ENCODE data around the gene LRRTM1.
A peak's percentile ranks its signal among the peaks of the same experiment; 100 is the strongest.

LRRTM1 gene, protein sequence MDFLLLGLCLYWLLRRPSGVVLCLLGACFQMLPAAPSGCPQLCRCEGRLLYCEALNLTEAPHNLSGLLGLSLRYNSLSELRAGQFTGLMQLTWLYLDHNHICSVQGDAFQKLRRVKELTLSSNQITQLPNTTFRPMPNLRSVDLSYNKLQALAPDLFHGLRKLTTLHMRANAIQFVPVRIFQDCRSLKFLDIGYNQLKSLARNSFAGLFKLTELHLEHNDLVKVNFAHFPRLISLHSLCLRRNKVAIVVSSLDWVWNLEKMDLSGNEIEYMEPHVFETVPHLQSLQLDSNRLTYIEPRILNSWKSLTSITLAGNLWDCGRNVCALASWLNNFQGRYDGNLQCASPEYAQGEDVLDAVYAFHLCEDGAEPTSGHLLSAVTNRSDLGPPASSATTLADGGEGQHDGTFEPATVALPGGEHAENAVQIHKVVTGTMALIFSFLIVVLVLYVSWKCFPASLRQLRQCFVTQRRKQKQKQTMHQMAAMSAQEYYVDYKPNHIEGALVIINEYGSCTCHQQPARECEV

DNA sequence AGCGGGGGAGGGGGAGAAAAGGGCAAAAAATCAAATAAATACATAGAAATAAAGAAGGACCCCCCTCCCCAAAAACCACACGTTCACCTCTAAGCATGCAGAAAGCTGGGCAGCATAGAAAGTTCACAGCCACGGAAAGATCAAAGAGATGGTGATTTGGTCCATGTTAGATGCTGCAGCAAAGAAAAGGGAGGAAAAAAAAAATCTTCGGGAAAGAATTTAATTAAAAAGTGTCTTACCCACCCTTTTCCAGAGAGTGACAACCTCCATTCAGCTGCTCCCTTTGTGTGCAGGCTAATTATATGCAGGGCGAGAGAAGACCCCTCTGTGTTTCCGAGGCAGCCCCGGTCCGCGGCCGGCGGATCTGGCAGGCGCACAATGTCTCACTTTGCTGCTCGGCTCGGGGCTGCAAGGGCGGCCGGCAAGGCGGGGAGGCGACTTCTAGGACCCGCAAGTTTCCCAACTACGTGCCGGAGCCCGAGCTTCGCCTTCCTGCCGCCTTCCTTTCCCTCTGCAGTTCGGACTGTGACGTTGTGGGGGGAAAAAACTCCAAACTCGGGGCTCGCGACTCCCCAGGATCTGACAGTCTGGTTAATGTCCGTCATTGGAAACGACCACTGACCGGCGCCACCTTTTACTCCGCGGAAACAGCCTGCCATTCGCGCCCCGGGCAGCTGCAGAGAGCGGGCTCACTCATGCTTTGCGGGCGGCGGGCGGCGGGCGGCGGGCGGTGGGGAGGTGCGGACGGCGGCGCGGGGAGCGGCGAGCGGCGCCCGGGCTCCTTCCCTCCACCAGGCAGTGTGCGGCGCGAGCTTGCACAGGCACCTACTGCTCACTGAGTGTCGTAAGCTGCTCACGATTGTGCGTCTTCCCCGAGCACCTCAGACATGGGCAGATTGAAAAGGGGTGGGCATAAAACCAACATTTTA, at the start of gene LRRTM1:
Gene LRRTM1 (minus strand): TSS at position 844 of the 929 bp plus-strand sequence. CDS start 933 bp downstream, outside the sequence.
- H3K4me3 ChIP-seq = peak within 1 kb of the TSS in 1 of 7 experiments; percentile 14

DNA sequence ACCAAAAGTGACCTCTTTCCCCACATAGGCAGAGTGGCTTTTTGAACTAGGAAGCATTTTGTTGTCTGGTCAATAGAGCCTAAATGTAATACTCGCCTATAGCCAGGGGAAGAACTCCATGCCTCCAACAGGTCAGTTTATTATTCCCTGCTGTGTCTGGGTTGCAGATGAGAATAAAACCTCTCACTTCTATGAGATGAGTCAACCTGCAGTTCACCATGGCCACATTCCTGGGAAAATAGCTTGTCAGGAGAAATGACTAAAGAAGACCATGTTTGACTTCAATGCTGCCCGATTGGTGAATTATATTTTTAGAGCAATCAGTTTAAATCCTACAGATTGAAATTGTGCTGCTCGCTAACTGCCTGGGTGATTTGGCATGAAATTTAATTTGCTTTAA, 46.7 kb upstream of the LRRTM1 start:
- H3K4me3 ChIP-seq = no peak overlapping the region
- H3K27ac ChIP-seq = no peak overlapping the region

More for the DNA sequence above, at the start of gene LRRTM1:
- H3K27ac ChIP-seq = no peak within 1 kb of the TSS

DNA sequence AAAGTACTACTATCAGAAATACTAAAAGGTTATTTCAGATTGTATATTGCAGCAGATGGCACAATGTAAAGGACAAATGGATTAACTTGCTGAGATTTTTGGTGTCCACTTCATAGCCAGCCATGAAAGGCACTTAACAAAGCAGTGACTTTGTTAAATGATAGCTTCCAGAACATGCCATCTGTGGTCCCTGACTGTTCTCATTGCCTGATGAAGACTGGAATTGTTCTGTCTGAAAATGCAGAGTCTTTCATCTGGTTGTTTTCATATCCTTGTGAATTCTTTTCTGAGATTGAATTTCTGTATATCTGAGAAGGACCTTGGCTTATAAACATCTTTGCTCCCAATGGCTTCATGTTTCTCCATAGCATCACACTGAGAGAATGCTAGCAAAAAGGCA, 44.4 kb upstream of the LRRTM1 start:
- Histone ChIP-seq H3K4me3 (no peak overlapping the region), H3K27ac (no peak overlapping the region)

DNA sequence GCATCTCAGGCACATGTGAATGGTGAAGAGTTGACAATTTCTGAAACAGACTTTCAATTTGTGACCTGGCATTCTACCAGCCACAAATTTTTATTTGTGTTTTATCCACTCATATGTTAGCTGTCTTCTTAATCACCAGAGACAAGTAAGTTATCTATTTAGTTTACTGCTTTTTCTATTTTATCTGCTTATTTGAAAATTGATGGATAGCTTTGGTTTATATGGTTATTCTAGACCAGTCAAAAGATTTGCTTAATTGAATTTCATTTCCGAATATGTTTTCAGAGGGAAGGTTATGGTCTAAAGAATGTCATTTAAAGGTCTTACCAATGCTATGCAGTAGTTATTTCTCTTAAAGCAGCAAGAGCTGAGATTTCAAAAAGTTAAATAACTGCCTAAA, 43.5 kb upstream of the LRRTM1 start:
- Histone ChIP-seq H3K27ac (no peak overlapping the region), H3K4me3 (no peak overlapping the region)

DNA sequence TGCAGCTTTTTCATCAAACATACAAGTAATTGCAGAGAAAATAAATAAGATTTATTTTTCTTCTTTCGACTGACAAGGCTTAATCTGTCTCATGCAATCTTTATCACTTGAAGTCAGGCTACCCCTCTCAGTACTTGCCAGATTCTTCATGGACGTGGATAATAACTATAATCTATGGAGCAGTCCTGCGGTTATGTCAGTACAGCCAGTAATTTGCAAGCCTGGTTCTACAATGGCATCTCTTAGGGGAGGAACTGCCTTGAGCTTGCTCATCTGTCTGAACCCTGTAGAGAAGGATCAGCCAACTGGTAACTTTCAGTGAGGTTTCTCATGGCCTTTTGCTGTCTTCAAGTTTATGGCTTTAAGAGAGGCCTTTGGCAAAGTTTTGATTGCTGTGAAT, 35.5 kb upstream of the LRRTM1 start:
- Histone ChIP-seq H3K27ac (no peak overlapping the region), H3K4me3 (no peak overlapping the region)

DNA sequence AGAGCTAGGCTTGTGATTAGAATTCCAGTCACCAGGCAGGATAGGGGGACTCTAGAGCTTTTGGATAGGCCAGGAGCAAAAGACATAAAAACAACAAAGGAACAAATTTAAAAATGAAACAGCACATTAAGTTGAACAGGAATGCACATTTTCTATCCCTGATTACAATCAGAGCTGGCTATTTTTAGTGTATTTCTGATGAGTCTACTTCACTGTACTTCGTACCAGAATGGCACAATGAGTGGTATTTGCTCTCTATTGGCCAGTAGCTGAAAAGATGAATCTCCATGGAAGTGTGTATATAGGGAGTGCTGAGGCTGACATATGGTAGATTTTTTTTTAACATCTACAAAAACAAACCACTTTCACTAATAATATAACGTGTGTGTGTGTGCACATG, 34.2 kb upstream of the LRRTM1 start:
- Histone ChIP-seq H3K4me3 (no peak overlapping the region), H3K27ac (no peak overlapping the region)

DNA sequence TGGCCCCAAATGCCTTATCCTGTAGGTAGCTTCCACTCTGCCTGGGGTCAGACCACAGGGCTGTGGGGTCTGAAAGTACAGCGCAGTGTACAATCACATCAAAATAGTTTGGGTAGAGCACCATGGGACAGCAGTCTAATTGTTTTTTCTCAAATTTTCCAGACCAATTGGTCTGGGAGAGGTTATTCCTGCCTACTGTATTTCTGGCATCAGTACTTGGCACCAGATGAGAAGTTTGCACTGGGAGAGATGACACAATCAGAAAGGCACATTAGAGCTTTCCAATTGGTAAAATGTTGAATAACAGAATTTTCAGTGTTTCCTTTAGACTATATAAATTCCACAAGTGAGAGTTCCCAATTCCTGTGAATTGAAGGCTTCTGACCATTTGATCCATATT, 30.9 kb upstream of the LRRTM1 start:
- no peak overlapping the region for H3K27ac ChIP-seq
- no peak overlapping the region for H3K4me3 ChIP-seq

DNA sequence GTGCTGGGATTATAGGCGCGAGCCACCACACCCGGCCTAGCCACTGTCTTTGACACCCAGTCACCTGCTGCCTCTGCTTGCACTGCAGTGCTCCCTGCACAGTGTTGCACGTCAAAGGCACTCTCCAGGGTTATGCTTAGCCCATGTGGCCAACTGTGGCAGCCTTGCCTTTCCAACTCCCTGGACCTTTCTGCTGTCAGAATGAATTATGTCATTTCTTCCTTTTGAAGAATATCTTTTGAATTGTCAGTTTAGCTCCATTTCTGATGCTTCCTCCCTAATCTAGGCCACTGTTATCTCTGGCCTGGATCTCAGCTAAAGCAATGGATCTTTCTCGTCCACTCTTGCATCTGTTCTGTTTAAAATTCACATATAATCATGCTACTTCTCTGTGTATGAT, 29.3 kb upstream of the LRRTM1 start:
- H3K27ac ChIP-seq = no peak overlapping the region
- no peak overlapping the region for H3K4me3 ChIP-seq

DNA sequence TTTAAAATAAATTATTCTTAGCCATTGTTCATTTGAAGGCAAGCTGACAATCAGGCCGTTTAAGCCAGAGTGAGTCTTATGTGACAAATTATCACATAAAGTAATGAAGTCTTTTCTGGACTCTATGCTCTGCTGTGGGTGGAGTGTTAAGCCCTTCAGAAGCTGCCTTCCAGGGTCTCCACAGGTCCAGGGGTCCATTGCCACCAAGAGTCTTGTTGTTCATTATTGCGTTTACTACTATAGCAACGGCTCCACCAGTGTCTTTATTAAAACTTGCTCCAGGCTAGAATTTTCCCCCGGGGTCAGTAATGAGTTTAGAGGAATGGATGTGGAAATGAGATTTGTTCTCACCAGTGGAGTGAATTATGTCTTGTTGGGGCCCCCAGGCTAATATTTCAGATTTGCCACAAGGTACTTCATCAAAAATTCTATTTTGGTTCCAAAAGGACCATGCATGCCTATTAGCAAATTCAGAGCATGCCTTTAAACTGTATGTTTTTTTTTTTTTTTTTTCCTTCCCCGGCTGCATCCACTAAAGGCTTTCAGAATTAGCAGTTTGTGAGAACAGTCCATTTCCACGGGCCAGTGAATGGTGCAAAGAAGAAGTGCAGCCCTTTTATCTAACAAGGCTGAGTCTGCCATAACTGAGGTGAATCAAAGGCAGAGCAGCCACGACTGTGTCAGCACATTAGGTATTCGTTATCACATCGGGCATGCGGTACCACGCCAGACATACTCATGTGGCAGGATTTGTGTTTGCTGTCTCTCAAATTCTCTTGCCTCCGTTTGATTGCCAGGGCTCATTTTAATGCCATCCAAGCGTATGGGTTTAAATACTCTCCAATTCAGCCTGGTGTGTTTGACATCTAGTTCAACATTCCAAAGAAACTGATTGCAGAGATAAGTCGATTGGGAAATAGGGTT, 26.2 kb upstream of the LRRTM1 start:
- Histone ChIP-seq H3K27ac (no peak overlapping the region), H3K4me3 (no peak overlapping the region)

DNA sequence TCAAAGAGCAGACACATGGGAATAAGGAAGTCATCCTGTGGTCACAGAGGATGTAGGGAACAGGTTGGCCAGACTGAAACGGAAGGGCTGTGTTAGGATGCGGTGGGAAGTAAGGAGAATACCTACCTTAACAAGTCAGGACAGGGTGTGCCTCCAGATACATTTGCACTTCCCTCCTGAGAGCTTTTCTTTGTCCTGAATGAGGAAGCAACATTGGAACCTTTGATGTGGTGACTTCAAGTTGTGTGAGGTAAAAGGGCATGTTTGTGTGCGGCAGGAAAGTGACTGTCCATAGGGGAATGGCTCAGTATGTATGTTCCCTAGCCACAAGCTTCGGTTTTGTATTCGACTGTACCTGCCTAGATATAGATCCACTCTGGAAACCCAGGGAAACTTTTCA, 24.9 kb upstream of the LRRTM1 start:
- H3K4me3 ChIP-seq = no peak overlapping the region
- H3K27ac ChIP-seq = no peak overlapping the region

DNA sequence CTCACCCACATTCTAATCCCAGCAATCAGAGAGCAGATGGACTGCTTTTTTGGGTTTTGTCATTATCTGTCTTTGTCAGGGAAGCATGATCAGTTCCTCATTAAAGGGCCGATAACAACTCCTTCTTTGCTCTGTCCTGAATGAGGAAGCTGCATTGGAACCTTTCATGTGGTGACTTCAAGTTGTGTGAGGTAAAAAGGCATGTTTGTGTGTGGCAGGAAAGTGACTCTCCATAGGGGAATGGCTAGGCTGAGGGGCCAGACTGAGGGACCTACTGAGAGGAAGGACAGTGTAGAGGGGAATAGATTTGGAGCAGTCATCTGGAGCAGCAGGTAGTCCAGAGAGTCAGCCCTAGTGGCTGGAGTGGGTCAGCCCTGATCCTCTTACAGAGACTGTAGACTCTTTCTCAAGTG, 23.6 kb upstream of the LRRTM1 start:
- H3K4me3 ChIP-seq = no peak overlapping the region
- H3K27ac ChIP-seq = no peak overlapping the region

DNA sequence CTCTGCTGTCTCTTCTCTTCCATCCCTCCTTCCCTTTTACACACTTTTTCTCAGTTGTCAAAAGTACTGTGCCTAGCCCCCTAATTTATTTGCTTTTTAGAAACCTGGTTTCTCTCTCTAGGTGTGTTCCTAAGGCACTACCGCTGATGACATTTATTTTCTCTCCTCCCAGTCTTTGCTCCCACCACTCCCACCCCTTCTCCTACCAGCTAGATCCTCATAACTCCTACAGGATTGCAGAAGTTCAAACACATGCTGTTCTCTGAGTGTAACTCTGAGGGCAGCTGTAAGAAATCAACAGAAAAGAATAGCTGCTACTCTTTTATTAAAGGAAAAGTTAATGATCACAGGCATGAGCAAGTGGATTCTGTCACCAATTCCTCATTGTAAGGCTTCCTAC, 22.3 kb upstream of the LRRTM1 start:
- Histone ChIP-seq H3K27ac (no peak overlapping the region), H3K4me3 (no peak overlapping the region)

DNA sequence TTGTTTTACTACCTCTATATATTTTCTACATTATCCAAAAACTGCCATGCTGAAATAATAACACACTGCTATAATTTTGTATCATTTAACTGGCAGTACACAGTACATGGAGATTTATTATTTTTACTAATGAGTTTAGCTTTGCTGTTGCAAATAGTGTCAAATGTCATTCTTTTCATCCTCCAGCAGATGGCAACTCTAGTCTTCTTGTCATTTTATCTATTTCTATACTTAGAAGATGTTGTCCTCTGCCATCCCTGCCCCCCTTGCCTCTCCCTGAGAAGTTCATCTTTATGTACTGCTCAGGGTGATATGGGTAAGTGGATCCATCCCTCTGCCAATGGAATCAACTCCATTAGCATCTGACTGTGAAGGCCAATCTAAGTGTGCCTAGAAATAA, 21.7 kb upstream of the LRRTM1 start:
- H3K4me3 ChIP-seq = no peak overlapping the region

DNA sequence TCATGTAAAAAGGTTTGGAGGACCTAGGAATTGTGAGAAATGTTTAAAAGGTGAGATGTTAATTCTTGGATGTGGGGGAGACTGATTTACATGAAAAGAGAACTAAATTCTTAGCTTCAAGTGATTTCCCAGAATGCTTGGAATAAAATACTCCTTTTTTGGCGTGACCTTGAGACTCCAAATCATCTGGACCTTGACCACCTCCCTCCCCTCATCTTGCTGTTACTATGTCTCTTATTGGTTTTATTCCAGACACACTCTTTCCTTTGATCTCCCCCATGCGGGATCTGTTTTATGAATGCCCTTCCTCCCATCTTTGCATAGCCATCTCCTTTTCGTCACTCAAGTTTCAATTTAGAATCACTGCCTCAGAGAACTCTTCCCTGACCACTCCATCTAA, 20.0 kb upstream of the LRRTM1 start:
- H3K4me3 ChIP-seq = no peak overlapping the region
- H3K27ac ChIP-seq = no peak overlapping the region

More for the DNA sequence above, 21.7 kb upstream of the LRRTM1 start:
- H3K27ac ChIP-seq = no peak overlapping the region

DNA sequence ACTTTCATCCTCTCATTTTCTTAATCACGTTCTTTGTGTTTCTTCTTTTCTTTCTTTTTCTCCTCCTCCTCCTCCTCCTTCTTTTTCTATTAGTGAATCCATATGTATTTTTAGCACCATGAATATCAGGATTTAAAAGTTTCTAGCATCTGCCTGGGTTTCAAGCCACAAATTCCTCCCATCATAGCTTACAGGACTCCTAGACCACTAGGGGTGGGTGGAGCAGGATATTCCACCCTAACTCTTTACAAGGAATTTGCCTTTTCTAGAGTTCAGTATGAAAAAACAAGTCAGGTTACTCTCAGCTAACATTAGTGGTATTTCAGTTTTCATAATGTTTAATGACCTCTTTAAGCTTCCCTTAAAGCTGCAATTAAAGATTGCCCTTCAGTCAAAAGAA, 19.1 kb upstream of the LRRTM1 start:
- no peak overlapping the region for H3K4me3 ChIP-seq
- no peak overlapping the region for H3K27ac ChIP-seq

DNA sequence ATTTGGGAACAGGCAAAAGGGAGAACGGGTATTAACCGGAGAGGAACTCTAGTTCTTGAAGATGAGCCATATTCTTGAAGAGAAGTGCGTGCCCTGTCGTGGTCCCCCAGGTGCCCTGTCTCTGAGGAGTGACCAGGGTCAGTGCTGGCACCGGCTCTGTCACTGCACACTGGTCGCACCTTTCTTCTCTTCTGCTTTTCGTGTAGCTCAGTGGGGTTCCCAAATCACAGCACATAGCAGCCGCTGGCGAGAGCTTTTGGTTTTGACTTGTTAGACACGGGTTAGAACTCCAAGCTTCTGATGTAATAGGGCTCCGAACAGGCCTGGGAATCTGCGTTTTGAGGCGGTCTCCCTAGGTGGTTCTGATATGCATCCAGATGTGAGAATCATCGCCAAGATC, 18.4 kb upstream of the LRRTM1 start:
- Histone ChIP-seq H3K4me3 (no peak overlapping the region), H3K27ac (no peak overlapping the region)

DNA sequence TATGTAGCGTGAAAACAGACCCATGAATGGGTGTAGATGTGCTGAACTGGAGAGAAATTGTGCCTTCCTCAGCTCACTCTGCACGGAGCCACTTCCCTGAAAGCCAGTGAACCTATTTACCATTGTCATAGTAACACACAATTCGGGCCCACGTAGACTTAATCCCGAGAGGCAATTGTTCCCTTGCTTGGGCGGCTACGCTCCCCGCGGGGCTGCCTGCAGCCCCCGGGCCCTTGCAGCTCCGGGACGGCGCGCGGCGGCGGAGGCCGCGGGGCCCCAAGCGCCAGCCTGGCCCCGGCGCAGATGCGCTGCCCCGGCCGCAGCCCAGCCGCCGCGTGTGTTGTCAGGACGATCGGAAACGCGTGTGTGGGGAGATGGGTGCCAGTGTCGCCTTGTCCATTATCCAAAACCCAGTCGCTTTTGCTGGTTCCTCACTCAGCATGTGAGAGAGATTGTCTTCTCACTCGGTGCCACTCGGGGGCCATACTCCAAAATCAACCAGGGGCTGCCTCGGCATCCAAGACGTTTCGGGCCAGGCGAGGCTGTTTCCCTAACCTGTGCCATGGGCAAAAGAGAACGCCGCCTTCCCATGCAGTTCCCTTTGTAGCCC, 17.9 kb upstream of the LRRTM1 start:
- Histone ChIP-seq H3K27ac (no peak overlapping the region), H3K4me3 (no peak overlapping the region)

DNA sequence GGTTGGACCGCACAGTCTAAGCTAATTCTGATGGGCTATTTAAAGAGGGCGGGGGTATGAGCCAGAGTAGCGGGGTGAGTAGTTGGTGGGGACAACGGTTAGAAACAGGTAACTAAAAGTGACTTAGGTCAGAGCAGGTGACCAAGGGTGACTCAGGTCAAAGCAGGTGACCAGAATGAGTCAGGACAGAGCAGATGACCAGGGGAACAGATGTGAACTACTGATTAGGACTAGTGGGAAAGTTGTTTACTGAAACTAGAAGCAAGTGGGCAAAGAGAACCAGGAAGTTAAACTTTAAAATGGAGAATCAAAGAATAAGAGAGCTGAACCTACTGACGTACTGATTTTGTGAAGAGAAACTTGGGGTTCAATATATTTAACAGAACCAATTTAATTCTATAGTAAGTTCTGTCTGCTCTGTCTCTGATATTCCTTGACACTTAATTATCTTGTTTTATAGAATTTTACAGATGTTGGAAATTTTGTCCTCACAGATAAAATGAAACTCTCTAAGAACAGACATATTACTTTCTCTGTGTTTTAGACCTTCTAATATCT, 7.8 kb upstream of the LRRTM1 start:
- no peak overlapping the region for H3K4me3 ChIP-seq
- no peak overlapping the region for H3K27ac ChIP-seq

DNA sequence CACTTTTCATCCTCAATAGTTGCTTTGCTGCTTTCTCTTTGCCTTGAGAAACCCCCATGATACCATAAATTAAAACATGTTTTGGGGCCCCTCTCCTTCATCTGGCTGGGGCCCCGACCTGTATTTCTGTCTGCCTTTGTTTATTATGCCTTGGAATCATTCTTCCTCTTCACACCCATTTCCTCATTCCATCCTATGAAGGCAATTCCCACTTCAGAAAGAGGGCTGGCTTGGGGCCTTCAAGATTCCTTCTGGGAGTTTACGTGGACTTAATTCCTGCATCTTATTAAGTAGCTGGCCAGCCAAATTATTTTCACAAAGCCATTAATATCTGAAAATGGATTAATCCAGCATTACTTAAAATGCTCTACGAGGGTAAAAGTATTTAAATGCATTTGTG, 6.8 kb upstream of the LRRTM1 start:
- Histone ChIP-seq H3K27ac (no peak overlapping the region), H3K4me3 (no peak overlapping the region)
